Measurements from ENCODE around the gene FBXO40. TPM values are rescaled to one million over a fixed set of nuclear protein-coding genes. Genes with fewer than 3 reads are reported as not detected.
A peak's percentile ranks its signal among the peaks of the same experiment; 100 is the strongest.

The FBXO40 gene
- total and polyA plus RNA-seq, 2 of the 8 experiments (the other 6 are each of a cell fraction or from before 2014, with no cell fraction given) = 0.03 TPM; not detected in 1

DNA sequence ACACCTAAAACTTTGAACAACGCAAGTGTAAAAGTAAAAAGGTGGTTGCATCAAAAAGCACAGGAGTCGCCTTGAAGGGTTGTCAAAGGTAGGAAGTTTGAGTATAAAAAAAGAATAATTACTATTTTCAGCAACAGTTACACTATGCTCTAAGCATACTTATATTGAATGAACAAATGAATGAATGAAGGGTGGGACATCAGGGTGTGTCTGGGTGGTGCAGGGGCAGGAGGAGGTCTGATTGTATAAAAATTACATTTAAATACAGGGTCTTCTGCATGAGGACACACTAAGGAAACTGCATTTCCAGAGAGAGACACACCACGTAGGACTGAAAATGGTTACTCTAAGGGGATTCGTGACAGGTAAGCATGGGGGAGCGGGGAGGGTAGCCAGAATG lies 25.5 kb upstream of the FBXO40 start, which contains the start of gene ARGFX:
Gene ARGFX, plus strand, starts transcription at position 301 of the 400 bp plus-strand sequence. CDS start 2,765 bp downstream, outside the sequence.
- FAIRE-seq (no peak), DNase-seq (ENCODE audit: low read depth in 1 of 2, low spot score in 2 of 2) (no peak)
- Histone ChIP-seq H3K23me2 (ENCODE audit: low read depth, low read length) (no peaks in the 10 kb centered on the region), H4K8ac (ENCODE audit: extremely low read depth, insufficient read depth, low read length) (no peak within 1 kb of the TSS), H3K4me3 (ENCODE audit: extremely low read depth in 1 of 4, insufficient read depth in 2 of 4, low read depth in 3 of 4, low read length in 4 of 4) (no peak within 1 kb of the TSS), H3K9ac (replicated peaks in 1 of 4; ENCODE audit: extremely low read depth in 1 of 4, low read depth in 3 of 4, low read length in 3 of 4) (no peak within 1 kb of the TSS), H3K36me3 (ENCODE audit: control insufficient read depth in 2 of 4, insufficient read depth in 4 of 4, low read length in 3 of 4) (no peaks in the 10 kb centered on the region), H3K18ac (ENCODE audit: extremely low read depth, low read length) (no peak within 1 kb of the TSS), H4K5ac (ENCODE audit: insufficient read length, low read depth, low read length) (no peak within 1 kb of the TSS), H2BK20ac (ENCODE audit: low read length) (no peak within 1 kb of the TSS), H3K4me2 (ENCODE audit: insufficient read depth in 1 of 2, low read depth in 2 of 2, low read length in 2 of 2) (no peak within 1 kb of the TSS), H3K79me1 (ENCODE audit: low read depth, low read length) (no peaks in the 10 kb centered on the region), H4K91ac (replicated peaks; ENCODE audit: insufficient read length, low read length) (no peak within 1 kb of the TSS), H3K9me3 (ENCODE audit: insufficient read depth in 2 of 2, low read depth in 1 of 2, low read length in 1 of 2) (no peaks in the 10 kb centered on the region), H2BK120ac (replicated peaks; ENCODE audit: low read depth, low read length) (no peak within 1 kb of the TSS), H3K14ac (ENCODE audit: insufficient read length) (no peak within 1 kb of the TSS), H3K27ac (ENCODE audit: low read depth, low read length) (no peak within 1 kb of the TSS), H2AK5ac (ENCODE audit: low read depth, low read length) (no peak within 1 kb of the TSS), H2BK15ac (ENCODE audit: low read length) (no peak within 1 kb of the TSS), H3K79me2 (ENCODE audit: control insufficient read depth in 1 of 2, insufficient read depth in 2 of 2, low read length in 2 of 2) (no peaks in the 10 kb centered on the region), H3K23ac (ENCODE audit: insufficient read length) (no peak within 1 kb of the TSS), H2BK12ac (ENCODE audit: low read depth, low read length) (no peak within 1 kb of the TSS), H2BK5ac (ENCODE audit: low read depth, low read length) (no peak within 1 kb of the TSS), H4K20me1 (replicated peaks in 1 of 2; ENCODE audit: control insufficient read depth in 1 of 2, insufficient read depth in 2 of 2, low read length in 2 of 2) (no peaks in the 10 kb centered on the region), H2AFZ (ENCODE audit: low read length) (0 out of 2 replicates have a peak within 1 kb of the TSS, but pooled peaks have one; percentile 10), H3K4ac (replicated peaks; ENCODE audit: insufficient read length, low read depth, low read length) (no peak within 1 kb of the TSS), H3K4me1 (replicated peaks in 1 of 4; ENCODE audit: control insufficient read depth in 3 of 4, insufficient read depth in 4 of 4, low read length in 3 of 4) (peaks cover 0 to 6% (median 1%) of the 10 kb centered on the region in 4 experiments; a peak in 3 of 7 replicates), H3K27me3 (replicated peaks in 1 of 4; ENCODE audit: control insufficient read depth in 3 of 4, extremely low read depth in 1 of 4, insufficient read depth in 3 of 4, low read length in 3 of 4) (no peaks in the 10 kb centered on the region), H3K56ac (replicated peaks; ENCODE audit: insufficient read length, low read depth, low read length) (no peak within 1 kb of the TSS)
- ChIA-PET CTCF (ENCODE audit: partially characterized antibody) (interaction anchor here (1.0 kb wide), 1 partner anchor 17 kb away, joined by 3 read pairs; no protein-coding TSS in a partner anchor), POLR2A (ENCODE audit: partially characterized antibody) (no interaction called here)
- WGBS, 2 experiments (ENCODE audit: extremely low coverage in 1 of 2, insufficient coverage in 1 of 2, insufficient read length in 1 of 2, insufficient replicate concordance in 2 of 2, low coverage in 1 of 2, low lambda C conversion rate in 2 of 2, missing lambda C conversion rate in 1 of 2) = 90% methylated on average over 5 of the region's 5 CpGs; no CpG with 5 or more reads in 1 of the 2 experiments
- TF ChIP-seq YY1 (IDR thresholded peaks at IDR 0.05; ENCODE audit: low read depth, low read length) (no peak), CHD1 (IDR thresholded peaks at IDR 0.05; ENCODE audit: low read depth, low read length) (no peak), POU5F1 (IDR thresholded peaks at IDR 0.05; ENCODE audit: low read depth, low read length) (no peak)
